CMK (cell line): ENCODE measurements around the gene MRPL37.
"Not testable (repeated sequence)": the region's sequence is repeated elsewhere in the genome, so short reads cannot be mapped to it uniquely, and the experiment has no call there.

ENCODE experiments used
- DNase-seq: peaks from one replicate; pipeline ENCODE4 v3.0.0-alpha.2; 2010; ENCODE audit warnings: low read depth

Gene MRPL37

GRCh38 chr1:54172614-54173599 lies 27.1 kb upstream of the MRPL37 start:
- no peak for DNase-seq

GRCh38 chr1:54173681-54174080 lies 26.3 kb upstream of the MRPL37 start:
- no peak for DNase-seq

GRCh38 chr1:54174106-54174505 lies 25.9 kb upstream of the MRPL37 start:
- DNase-seq, result no peak

- no peak for DNase-seq
Measured at GRCh38 chr1:54176621-54177327, 23.2 kb upstream of the MRPL37 start.

- DNase-seq, result no peak
Measured at GRCh38 chr1:54177726-54178125, 22.2 kb upstream of the MRPL37 start.

GRCh38 chr1:54178296-54179070 lies 21.5 kb upstream of the MRPL37 start:
- no peak for DNase-seq

GRCh38 chr1:54180701-54181360 lies 19.1 kb upstream of the MRPL37 start:
- no peak for DNase-seq

GRCh38 chr1:54186056-54186455 lies 13.9 kb upstream of the MRPL37 start:
- DNase-seq, result no peak

- DNase-seq, result no peak
Measured at GRCh38 chr1:54188291-54188690, 11.7 kb upstream of the MRPL37 start.

GRCh38 chr1:54190526-54190925 lies 9.4 kb upstream of the MRPL37 start:
- no peak for DNase-seq

GRCh38 chr1:54191525-54191924 lies 8.4 kb upstream of the MRPL37 start:
- DNase-seq, result no peak

GRCh38 chr1:54193453-54193852 lies 6.5 kb upstream of the MRPL37 start:
- DNase-seq, result no peak

- no peak for DNase-seq
Measured at GRCh38 chr1:54199151-54199764, 709 bp upstream of the MRPL37 start.

- no peak for DNase-seq
Measured at GRCh38 chr1:54200519-54200997, 591 bp downstream of the MRPL37 start.

GRCh38 chr1:54204199-54204598 lies 4.2 kb downstream of the MRPL37 start:
- DNase-seq, result no peak

GRCh38 chr1:54207287-54207686 lies 7.3 kb downstream of the MRPL37 start:
- DNase-seq, result no peak

GRCh38 chr1:54207896-54208295 lies 7.9 kb downstream of the MRPL37 start:
- not testable (repeated sequence) for DNase-seq

- DNase-seq, result peak; percentile 46
Measured at GRCh38 chr1:54212872-54213271, 12.9 kb downstream of the MRPL37 start.

GRCh38 chr1:54215523-54215922 lies 15.6 kb downstream of the MRPL37 start:
- DNase-seq, result no peak

GRCh38 chr1:54218883-54219687 lies 19.1 kb downstream of the MRPL37 start:
- DNase-seq, result no peak

GRCh38 chr1:54219688-54220003 lies 19.7 kb downstream of the MRPL37 start:
- no peak for DNase-seq
